Neutrophil (primary cell): ENCODE data around the gene S100P.

Experiments
- H3K27ac ChIP-seq: fragments of 200-600 bp; sonication (generic); 2 replicates; pipeline ENCODE4 v1.5.1; 2016; ENCODE audit warnings: mild to moderate bottlenecking, moderate library complexity
- H3K27me3 ChIP-seq: fragments of 200-600 bp; sonication (generic); 2 replicates; pipeline ENCODE4 v1.6.0; 2016; ENCODE audit warnings: mild to moderate bottlenecking
- H3K36me3 ChIP-seq: fragments of 200-600 bp; sonication (generic); 2 replicates; pipeline ENCODE4 v1.5.1; 2017
- H3K4me1 ChIP-seq, 2 experiments: fragments of 200-600 bp in 1 of 2; sonication (generic) in 1 of 2; 1 replicate in 1 of 2; 2 replicates in 1 of 2; pipeline versions ENCODE4 v1.5.1 to v1.6.1; 2013 to 2016; ENCODE audit warnings: low read depth in 1 of 2, low read length in 1 of 2, mild to moderate bottlenecking in 1 of 2, moderate library complexity in 1 of 2; ENCODE audit not compliant: control insufficient read depth in 1 of 2, insufficient read depth in 1 of 2
- H3K4me3 ChIP-seq, 2 experiments: fragments of 200-600 bp in 1 of 2; sonication (generic) in 1 of 2; 1 replicate in 1 of 2; 2 replicates in 1 of 2; pipeline ENCODE4 v1.5.1; 2013 to 2016; ENCODE audit warnings: low read depth in 1 of 2, low read length in 1 of 2, mild to moderate bottlenecking in 1 of 2, moderate library complexity in 1 of 2
- H3K9me3 ChIP-seq: fragments of 200-600 bp; sonication (generic); 2 replicates; pipeline ENCODE4 v1.5.1; 2016
- CTCF ChIP-seq: fragments of 200-600 bp; sonication (generic); IDR thresholded peaks from 2 replicates; pipeline ENCODE4 v1.5.1; 2016; ENCODE audit warnings: antibody characterized with exemption

The S100P gene

GRCh38 chr4:6686104-6686787 lies 7.4 kb upstream of the S100P start:
- TF ChIP-seq CTCF: no peak
- H3K4me1 ChIP-seq: peaks cover 94 to 95% of the 10 kb centered on the region in 2 experiments

GRCh38 chr4:6687947-6688878 lies 5.5 kb upstream of the S100P start:
- Histone ChIP-seq H3K36me3 (no peaks in the 10 kb centered on the region), H3K4me3 (no peak overlapping the region), H3K27me3 (no peaks in the 10 kb centered on the region), H3K27ac (peak overlapping the region; percentile 98), H3K4me1 (peaks cover 94% of the 10 kb centered on the region in 2 experiments), H3K9me3 (no peaks in the 10 kb centered on the region)
- TF ChIP-seq CTCF: no peak

More at GRCh38 chr4:6686104-6686787, 7.4 kb upstream of the S100P start:
- Histone ChIP-seq H3K36me3 (no peaks in the 10 kb centered on the region), H3K4me3 (no peak overlapping the region), H3K27ac (peak overlapping the region; percentile 70), H3K27me3 (no peaks in the 10 kb centered on the region), H3K9me3 (no peaks in the 10 kb centered on the region)

GRCh38 chr4:6688879-6689505 lies 4.7 kb upstream of the S100P start:
- H3K4me3 ChIP-seq: peak overlapping the region in 1 of 2 experiments; percentile 36
- peak overlapping the region; percentile 98 for H3K27ac ChIP-seq
- peaks cover 95 to 97% of the 10 kb centered on the region in 2 experiments for H3K4me1 ChIP-seq
- no peaks in the 10 kb centered on the region for H3K9me3 ChIP-seq
- no peaks in the 10 kb centered on the region for H3K27me3 ChIP-seq
- H3K36me3 ChIP-seq: no peaks in the 10 kb centered on the region
- no peak for TF ChIP-seq CTCF

- H3K27ac ChIP-seq: peak overlapping the region; percentile 98
- H3K4me3 ChIP-seq: peak overlapping the region in 1 of 2 experiments; percentile 36
- H3K27me3 ChIP-seq: no peaks in the 10 kb centered on the region
- TF ChIP-seq CTCF: no peak
- H3K4me1 ChIP-seq: peaks cover 95 to 96% of the 10 kb centered on the region in 2 experiments
- no peaks in the 10 kb centered on the region for H3K9me3 ChIP-seq
- no peaks in the 10 kb centered on the region for H3K36me3 ChIP-seq
These were observed 4.1 kb upstream of the S100P start for GRCh38 chr4:6689506-6689960.

GRCh38 chr4:6692379-6692778 lies 1.3 kb upstream of the S100P start:
- H3K9me3 ChIP-seq: no peaks in the 10 kb centered on the region
- no peak overlapping the region for H3K4me3 ChIP-seq
- TF ChIP-seq CTCF: no peak
- peak overlapping the region; percentile 98 for H3K27ac ChIP-seq
- no peaks in the 10 kb centered on the region for H3K27me3 ChIP-seq
- peaks cover 94 to 95% of the 10 kb centered on the region in 2 experiments for H3K4me1 ChIP-seq
- H3K36me3 ChIP-seq: peaks cover 15% of the 10 kb centered on the region
